RWPE2 (cell line): ENCODE measurements around the gene MMP14.

ENCODE experiments used
- ATAC-seq: fragments of 200-7000 bp; cut with Tn5 transposase; 3 replicates; pipeline ENCODE4 v1.9.1; 2021; ENCODE audit warnings: low read depth
- DNase-seq: peaks from one replicate; pipeline ENCODE4 v3.0.0-alpha.2; 2020; ENCODE audit warnings: low spot score
- H3K27ac ChIP-seq: fragments of 450-650 bp; 2 replicates; pipeline ENCODE4 v1.5.1; 2017; ENCODE audit warnings: mild to moderate bottlenecking; ENCODE audit not compliant: poor library complexity, severe bottlenecking
- H3K27me3 ChIP-seq: fragments of 250-450 bp; sonication (Bioruptor Pico); 2 replicates; pipeline ENCODE4 v1.5.1; 2021; ENCODE audit warnings: mild to moderate bottlenecking, moderate library complexity; ENCODE audit not compliant: insufficient read depth, poor library complexity, severe bottlenecking
- H3K36me3 ChIP-seq: fragments of 250-450 bp; sonication (Bioruptor Pico); 2 replicates; pipeline ENCODE4 v1.5.1; 2020; ENCODE audit warnings: low read depth, mild to moderate bottlenecking, moderate library complexity
- H3K4me1 ChIP-seq: fragments of 250-450 bp; sonication (Bioruptor Pico); 2 replicates; pipeline ENCODE4 v1.5.1; 2021; ENCODE audit warnings: mild to moderate bottlenecking, moderate library complexity; ENCODE audit not compliant: insufficient read depth, poor library complexity, severe bottlenecking
- H3K4me3 ChIP-seq: fragments of 250-450 bp; sonication (Bioruptor Pico); 2 replicates; pipeline ENCODE4 v1.5.1; 2021; ENCODE audit warnings: mild to moderate bottlenecking, moderate library complexity; ENCODE audit not compliant: severe bottlenecking
- H3K9me3 ChIP-seq: fragments of 250-450 bp; sonication (Bioruptor Pico); 2 replicates; pipeline ENCODE4 v1.5.1; 2021; ENCODE audit warnings: mild to moderate bottlenecking, moderate library complexity; ENCODE audit not compliant: severe bottlenecking
- TF ChIP-seq, protein P1 (sequence below): fragments of 450-650 bp; IDR thresholded peaks from one replicate; pipeline ENCODE4 v1.5.1; 2017; ENCODE audit warnings: mild to moderate bottlenecking, moderate library complexity; ENCODE audit not compliant: poor library complexity, severe bottlenecking

Gene MMP14

DNA sequence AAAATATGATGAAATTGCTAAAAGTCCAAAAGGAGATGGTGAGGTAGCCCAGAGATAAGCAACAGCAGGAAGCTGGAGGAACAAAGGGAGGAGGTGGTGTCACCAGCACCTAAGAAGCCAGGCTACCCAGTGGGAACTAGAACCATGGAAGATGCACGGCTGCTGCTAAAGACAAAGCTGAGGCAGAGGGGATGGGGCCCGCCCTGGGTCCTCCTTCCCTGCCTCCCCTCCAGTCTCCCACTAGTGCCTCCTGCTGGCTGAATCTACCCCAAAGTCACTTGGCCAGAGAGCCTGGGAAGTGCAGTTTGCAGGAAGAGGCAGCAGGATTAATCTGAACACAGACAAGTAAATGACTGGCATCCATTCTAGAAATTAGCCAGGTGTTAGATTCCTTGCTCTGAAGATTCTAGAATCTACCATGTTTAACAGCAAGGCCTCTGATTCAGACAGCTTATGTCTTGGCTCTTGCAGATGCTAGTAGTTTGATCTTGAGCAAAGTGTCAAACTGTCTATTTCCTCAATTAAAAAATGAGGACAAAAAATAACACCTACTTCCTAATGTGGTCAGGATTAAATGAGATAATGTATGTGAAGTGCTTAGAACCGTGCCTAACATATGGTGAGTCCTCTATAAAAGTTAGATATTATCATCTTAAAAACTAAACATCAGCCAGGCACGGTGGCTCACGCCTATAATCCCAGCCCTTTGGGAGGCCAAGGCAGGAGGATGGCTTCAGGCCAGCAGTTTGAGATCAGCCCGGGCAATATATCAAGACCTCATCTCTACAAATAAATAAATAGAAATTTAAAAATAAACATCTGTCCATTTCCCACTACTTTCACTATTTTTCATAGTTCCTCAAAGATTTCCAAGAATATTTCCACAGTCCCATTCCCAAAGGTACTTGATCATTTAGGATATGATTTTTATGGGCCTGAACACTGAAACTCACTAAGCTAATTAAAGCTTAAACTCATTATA lies 29.3 kb downstream of the MMP14 start:
- Histone ChIP-seq H3K27ac (no peak overlapping the region), H3K4me1 (peaks cover 6% of the 10 kb centered on the region), H3K9me3 (no peaks in the 10 kb centered on the region), H3K36me3 (no peaks in the 10 kb centered on the region), H3K4me3 (no peak overlapping the region), H3K27me3 (no peaks in the 10 kb centered on the region)
- ATAC-seq, result no peak
- DNase-seq, result peak; percentile 24
- TF ChIP-seq, protein P1, sequence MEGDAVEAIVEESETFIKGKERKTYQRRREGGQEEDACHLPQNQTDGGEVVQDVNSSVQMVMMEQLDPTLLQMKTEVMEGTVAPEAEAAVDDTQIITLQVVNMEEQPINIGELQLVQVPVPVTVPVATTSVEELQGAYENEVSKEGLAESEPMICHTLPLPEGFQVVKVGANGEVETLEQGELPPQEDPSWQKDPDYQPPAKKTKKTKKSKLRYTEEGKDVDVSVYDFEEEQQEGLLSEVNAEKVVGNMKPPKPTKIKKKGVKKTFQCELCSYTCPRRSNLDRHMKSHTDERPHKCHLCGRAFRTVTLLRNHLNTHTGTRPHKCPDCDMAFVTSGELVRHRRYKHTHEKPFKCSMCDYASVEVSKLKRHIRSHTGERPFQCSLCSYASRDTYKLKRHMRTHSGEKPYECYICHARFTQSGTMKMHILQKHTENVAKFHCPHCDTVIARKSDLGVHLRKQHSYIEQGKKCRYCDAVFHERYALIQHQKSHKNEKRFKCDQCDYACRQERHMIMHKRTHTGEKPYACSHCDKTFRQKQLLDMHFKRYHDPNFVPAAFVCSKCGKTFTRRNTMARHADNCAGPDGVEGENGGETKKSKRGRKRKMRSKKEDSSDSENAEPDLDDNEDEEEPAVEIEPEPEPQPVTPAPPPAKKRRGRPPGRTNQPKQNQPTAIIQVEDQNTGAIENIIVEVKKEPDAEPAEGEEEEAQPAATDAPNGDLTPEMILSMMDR, result peak; percentile 20

DNA sequence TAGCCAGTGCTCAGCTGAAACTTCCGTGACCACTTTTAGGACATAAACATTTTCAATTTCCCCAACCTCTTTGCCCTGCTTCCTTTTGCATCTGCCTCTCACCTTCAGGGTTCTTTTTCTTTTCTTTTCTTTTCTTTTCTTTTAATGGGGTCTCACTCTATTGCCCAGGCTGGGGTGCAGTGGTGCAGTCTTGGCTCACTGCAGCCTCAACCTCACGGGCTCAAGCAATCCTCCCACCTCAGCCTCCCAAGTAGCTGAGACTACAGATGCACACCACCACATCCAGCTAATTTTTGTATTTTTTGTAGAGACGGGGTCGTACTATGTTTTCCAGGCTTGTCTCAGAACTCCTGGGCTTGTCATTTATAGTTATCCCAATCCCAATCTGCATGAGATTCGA lies 30.5 kb downstream of the MMP14 start:
- no peaks in the 10 kb centered on the region for H3K27me3 ChIP-seq
- H3K9me3 ChIP-seq, result no peaks in the 10 kb centered on the region
- no peak for DNase-seq
- no peaks in the 10 kb centered on the region for H3K36me3 ChIP-seq
- H3K4me3 ChIP-seq, result no peak overlapping the region
- H3K4me1 ChIP-seq, result peaks cover 9% of the 10 kb centered on the region
- no peak overlapping the region for H3K27ac ChIP-seq
- ATAC-seq, result no peak
- TF ChIP-seq, protein P1, result no peak

DNA sequence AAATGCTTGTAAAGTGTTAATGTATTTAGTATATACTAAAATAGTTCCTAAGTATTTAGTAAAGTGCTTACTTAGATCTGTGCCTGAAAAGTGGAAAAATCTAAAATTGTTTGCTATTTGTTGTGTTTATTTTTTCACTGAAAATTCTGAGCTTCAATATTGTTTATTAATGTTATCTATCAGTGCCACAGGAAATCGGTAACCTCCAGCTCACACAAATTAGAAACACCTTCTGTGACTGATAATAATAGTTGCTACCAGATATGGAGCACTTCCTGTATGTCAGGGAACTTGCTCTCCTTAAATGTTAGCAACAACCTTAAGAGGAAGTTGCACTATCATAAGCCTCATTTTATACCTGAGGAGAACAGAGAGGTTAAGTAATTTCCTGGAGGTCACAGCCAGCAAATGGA lies 34.4 kb downstream of the MMP14 start:
- H3K27me3 ChIP-seq, result no peaks in the 10 kb centered on the region
- no peak for DNase-seq
- H3K4me1 ChIP-seq, result peaks cover 9% of the 10 kb centered on the region
- peaks cover 28% of the 10 kb centered on the region for H3K36me3 ChIP-seq
- TF ChIP-seq, protein P1, result no peak
- peak overlapping the region; percentile 69 for H3K4me3 ChIP-seq
- no peaks in the 10 kb centered on the region for H3K9me3 ChIP-seq
- no peak for ATAC-seq
- peak overlapping the region; percentile 91 for H3K27ac ChIP-seq

DNA sequence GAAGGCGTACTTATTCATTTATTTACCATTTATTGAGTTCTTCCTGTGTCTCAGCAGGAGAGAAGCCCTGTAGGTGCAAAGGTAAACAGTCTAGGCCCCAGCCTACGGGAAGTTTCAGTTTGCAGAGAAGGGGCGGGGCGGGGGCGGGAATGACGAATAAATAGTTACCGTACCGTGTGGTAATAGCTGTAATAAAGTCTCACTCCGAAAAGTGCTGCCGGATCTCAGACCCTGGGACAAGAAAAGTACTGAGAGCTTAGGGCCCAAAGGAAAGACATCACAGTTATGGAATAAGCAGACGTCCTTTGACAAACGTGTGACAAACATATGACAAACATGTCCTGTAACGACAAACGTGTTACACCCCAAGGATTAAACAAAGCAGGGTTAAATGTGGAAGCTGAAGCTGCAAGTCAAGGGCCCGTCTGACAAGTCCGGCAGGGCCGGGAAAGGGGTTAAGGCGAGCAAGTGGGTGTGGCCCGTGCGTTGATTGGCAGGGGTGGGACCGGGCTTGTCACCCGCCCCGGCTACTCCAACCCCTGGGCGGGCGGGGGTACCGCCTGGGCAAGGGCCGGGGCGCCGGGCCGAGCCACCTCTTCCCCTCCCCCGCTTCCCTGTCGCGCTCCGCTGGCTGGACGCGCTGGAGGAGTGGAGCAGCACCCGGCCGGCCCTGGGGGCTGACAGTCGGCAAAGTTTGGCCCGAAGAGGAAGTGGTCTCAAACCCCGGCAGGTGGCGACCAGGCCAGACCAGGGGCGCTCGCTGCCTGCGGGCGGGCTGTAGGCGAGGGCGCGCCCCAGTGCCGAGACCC lies 35.0 kb downstream of the MMP14 start, which contains the start of gene LRP10:
LRP10 (plus strand) TSS at position 517 of the 809 bp plus-strand sequence. CDS start 564 bp downstream, outside the sequence.
- H3K4me3 ChIP-seq, result peak within 1 kb of the TSS; percentile 69
- peaks cover 9% of the 10 kb centered on the region for H3K4me1 ChIP-seq
- no peaks in the 10 kb centered on the region for H3K9me3 ChIP-seq
- H3K27me3 ChIP-seq, result no peaks in the 10 kb centered on the region
- TF ChIP-seq, protein P1, result no peak
- peaks cover 34% of the 10 kb centered on the region for H3K36me3 ChIP-seq
- peak within 1 kb of the TSS; percentile 91 for H3K27ac ChIP-seq
- peak; percentile 96 for DNase-seq
- ATAC-seq, result peak; percentile 82
